Measurements from ENCODE around the gene RBP4.

DNA sequence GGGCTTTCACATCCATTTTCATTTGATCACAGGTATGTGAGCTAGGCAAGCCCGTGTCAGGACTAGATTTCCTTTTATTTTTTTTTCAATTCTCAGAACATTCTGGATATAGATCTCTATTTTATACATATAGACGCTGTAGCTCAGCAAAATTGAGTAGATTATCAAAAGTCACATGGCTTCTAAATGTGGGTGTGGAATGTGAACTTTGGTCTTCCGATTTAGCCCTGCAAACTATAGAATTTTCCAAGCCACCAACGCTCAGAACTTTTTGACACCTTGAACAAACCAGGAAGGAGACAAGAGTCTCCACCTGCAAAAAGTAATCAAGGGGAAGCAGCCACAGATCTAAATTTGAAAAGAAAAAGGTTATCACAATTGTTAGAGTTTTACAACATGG lies 50.4 kb downstream of the RBP4 start:
- TF ChIP-seq POLR2A (IDR thresholded peaks at IDR 0.05): no peak
- TF ChIP-seq, protein P1, sequence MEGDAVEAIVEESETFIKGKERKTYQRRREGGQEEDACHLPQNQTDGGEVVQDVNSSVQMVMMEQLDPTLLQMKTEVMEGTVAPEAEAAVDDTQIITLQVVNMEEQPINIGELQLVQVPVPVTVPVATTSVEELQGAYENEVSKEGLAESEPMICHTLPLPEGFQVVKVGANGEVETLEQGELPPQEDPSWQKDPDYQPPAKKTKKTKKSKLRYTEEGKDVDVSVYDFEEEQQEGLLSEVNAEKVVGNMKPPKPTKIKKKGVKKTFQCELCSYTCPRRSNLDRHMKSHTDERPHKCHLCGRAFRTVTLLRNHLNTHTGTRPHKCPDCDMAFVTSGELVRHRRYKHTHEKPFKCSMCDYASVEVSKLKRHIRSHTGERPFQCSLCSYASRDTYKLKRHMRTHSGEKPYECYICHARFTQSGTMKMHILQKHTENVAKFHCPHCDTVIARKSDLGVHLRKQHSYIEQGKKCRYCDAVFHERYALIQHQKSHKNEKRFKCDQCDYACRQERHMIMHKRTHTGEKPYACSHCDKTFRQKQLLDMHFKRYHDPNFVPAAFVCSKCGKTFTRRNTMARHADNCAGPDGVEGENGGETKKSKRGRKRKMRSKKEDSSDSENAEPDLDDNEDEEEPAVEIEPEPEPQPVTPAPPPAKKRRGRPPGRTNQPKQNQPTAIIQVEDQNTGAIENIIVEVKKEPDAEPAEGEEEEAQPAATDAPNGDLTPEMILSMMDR (IDR thresholded peaks at IDR 0.05): no peak
